ENCODE measurements around the gene NTPCR. TPM values are rescaled to one million over a fixed set of nuclear protein-coding genes. Genes with fewer than 3 reads are reported as not detected.

The NTPCR gene
- polyA plus RNA-seq, 2 of the 4 experiments (the other 2 are of a cell fraction): 69.9 to 83.6 TPM

GRCh38 chr1:233033361-233033760 lies 83.0 kb downstream of the NTPCR start:
- no peak for ATAC-seq

More at GRCh38 chr1:233033361-233033760, 83.0 kb downstream of the NTPCR start:
- FAIRE-seq (no peak), DNase-seq (ENCODE audit: low read depth in 1 of 2, low spot score in 1 of 2) (no peak)
- no peak overlapping the region for H3K4me3 ChIP-seq
- TF ChIP-seq FOSL2 (IDR thresholded peaks at IDR 0.05) (no peak), FOSL2 (CRISPR knock-in tag; IDR thresholded peaks at IDR 0.05) (no peak), RCOR1 (IDR thresholded peaks at IDR 0.05; ENCODE audit: low read depth, low read length) (no peak), ZSCAN20 (CRISPR knock-in tag; IDR thresholded peaks at IDR 0.05) (no peak), TFCP2L1 (CRISPR knock-in tag; IDR thresholded peaks at IDR 0.05) (no peak), EP300 (IDR thresholded peaks at IDR 0.05) (no peak), CTCF (IDR thresholded peaks at IDR 0.05) (no peak), HOXB5 (CRISPR knock-in tag; IDR thresholded peaks at IDR 0.05) (no peak), RAD21 (conservative IDR thresholded peaks at IDR 0.05 in 1 of 2, IDR thresholded peaks at IDR 0.05 in 1 of 2) (no peak), REST (IDR thresholded peaks at IDR 0.05) (no peak), TP53 (CRISPR knock-in tag; IDR thresholded peaks at IDR 0.05) (no peak), KDM1A (IDR thresholded peaks at IDR 0.05; ENCODE audit: low read depth) (no peak), HOXB13 (CRISPR knock-in tag; IDR thresholded peaks at IDR 0.05; ENCODE audit: low read depth) (no peak), ZNF302 (CRISPR knock-in tag; IDR thresholded peaks at IDR 0.05) (no peak), ESRRA (IDR thresholded peaks at IDR 0.05; ENCODE audit: borderline replicate concordance, low read length) (no peak), SREBF2 (IDR thresholded peaks at IDR 0.05) (no peak)
- TF ChIP-seq, protein P1, sequence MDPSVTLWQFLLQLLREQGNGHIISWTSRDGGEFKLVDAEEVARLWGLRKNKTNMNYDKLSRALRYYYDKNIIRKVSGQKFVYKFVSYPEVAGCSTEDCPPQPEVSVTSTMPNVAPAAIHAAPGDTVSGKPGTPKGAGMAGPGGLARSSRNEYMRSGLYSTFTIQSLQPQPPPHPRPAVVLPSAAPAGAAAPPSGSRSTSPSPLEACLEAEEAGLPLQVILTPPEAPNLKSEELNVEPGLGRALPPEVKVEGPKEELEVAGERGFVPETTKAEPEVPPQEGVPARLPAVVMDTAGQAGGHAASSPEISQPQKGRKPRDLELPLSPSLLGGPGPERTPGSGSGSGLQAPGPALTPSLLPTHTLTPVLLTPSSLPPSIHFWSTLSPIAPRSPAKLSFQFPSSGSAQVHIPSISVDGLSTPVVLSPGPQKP (IDR thresholded peaks at IDR 0.05; ENCODE audit: low read depth, low read length): no peak
- TF ChIP-seq, protein P2, sequence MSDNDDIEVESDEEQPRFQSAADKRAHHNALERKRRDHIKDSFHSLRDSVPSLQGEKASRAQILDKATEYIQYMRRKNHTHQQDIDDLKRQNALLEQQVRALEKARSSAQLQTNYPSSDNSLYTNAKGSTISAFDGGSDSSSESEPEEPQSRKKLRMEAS (IDR thresholded peaks at IDR 0.05): no peak
- TF ChIP-seq, protein P3, sequence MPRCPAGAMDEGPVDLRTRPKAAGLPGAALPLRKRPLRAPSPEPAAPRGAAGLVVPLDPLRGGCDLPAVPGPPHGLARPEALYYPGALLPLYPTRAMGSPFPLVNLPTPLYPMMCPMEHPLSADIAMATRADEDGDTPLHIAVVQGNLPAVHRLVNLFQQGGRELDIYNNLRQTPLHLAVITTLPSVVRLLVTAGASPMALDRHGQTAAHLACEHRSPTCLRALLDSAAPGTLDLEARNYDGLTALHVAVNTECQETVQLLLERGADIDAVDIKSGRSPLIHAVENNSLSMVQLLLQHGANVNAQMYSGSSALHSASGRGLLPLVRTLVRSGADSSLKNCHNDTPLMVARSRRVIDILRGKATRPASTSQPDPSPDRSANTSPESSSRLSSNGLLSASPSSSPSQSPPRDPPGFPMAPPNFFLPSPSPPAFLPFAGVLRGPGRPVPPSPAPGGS (IDR thresholded peaks at IDR 0.05): no peak
- H3K9me3 ChIP-seq: no peaks in the 10 kb centered on the region
- ChIA-PET POLR2A (no interaction called here), CTCF (no interaction called here)
- H3K4me2 ChIP-seq: no peak overlapping the region
- H3K27ac ChIP-seq: no peak overlapping the region
- no peaks in the 10 kb centered on the region for H3K4me1 ChIP-seq
- WGBS (ENCODE audit: missing lambda C conversion rate): 90% methylated on average over 3 of the region's 3 CpGs

Other genes with a start within 250 kb of the NTPCR start
- 2.3 and 2.4 TPM in 2 replicates for gene MAP10, start 145.2 kb upstream of the NTPCR start, polyA plus RNA-seq (2011; rRNA removed)
- 1.6 to 2.5 TPM (median 2.1 TPM) in 3 replicates for gene MAP10, start 145.2 kb upstream of the NTPCR start, polyA plus RNA-seq (2017; fragmentation: RNase III; extraction: RNeasy Plus Mini Kit Qiagen cat#74134 plus additional on column Dnase treatment)